Colonic mucosa (tissue), 4 donors: Measurements from ENCODE around the gene TLE7. TPM values are rescaled to one million over a fixed set of nuclear protein-coding genes. Genes with fewer than 3 reads are reported as not detected.

Experiments
- DNase-seq: peaks from one replicate; pipeline ENCODE4 v3.0.0-alpha.2; 2020
- H3K27ac ChIP-seq: fragments of 200-600 bp; one replicate; pipeline ENCODE4 v1.8.0; 2021
- H3K27me3 ChIP-seq: fragments of 200-600 bp; one replicate; pipeline ENCODE4 v1.8.0; 2021
- H3K36me3 ChIP-seq: fragments of 200-600 bp; one replicate; pipeline ENCODE4 v1.8.0; 2021
- H3K4me1 ChIP-seq: fragments of 200-600 bp; one replicate; pipeline ENCODE4 v1.8.0; 2021; ENCODE audit warnings: mild to moderate bottlenecking
- H3K4me3 ChIP-seq: fragments of 200-600 bp; one replicate; pipeline ENCODE4 v1.8.0; 2021
- H3K9ac ChIP-seq, 2 donors: one replicate each; pipeline ENCODE4 v1.7.0; 2013; ENCODE audit warnings: control low read depth in 2 of 2, low read depth in 2 of 2, low read length in 2 of 2
- H3K9me3 ChIP-seq: fragments of 200-600 bp; one replicate; pipeline ENCODE4 v1.8.0; 2021
- CTCF ChIP-seq: fragments of 200-600 bp; IDR thresholded peaks from one replicate; pipeline ENCODE4 v1.8.0; 2022; ENCODE audit warnings: antibody characterized with exemption, mild to moderate bottlenecking
- intact Hi-C: fragments of 100-400 bp; cut with DNase I; formaldehyde crosslinking; loops from one replicate; pipeline ENCODE4 v1.14.1; 2022
- total RNA-seq, 2 donors: library from RNA; stranded (reverse); fragmentation: NEBNext Ultra II Directional in 1 of 2; extraction: Animal tissue kit (Norgen Biotek cat#: 25700) in 1 of 2; gene quantifications; one replicate each; pipeline ENCODE4 v1.2.1, GENCODE V29; 2021
- donor health status: healthy.
- donor health status: DM: no; HTN: no; CAD: no.
- donor health status: DM: no; HTN: no; CAD: no.

TLE7 gene
- total RNA-seq, 2 donors from 2014 or later = not detected

- Histone ChIP-seq H3K4me1 (no peaks in the 10 kb centered on the region), H3K36me3 (no peaks in the 10 kb centered on the region), H3K9me3 (no peaks in the 10 kb centered on the region), H3K4me3 (no peak overlapping the region), H3K27ac (no peak overlapping the region), H3K9ac (no peak overlapping the region), H3K27me3 (peaks cover 2% of the 10 kb centered on the region)
- no peak for DNase-seq
- intact Hi-C loops = no loop called here
- no peak for TF ChIP-seq CTCF
Measured at GRCh38 chr16:71431176-71431575, 10.7 kb downstream of the TLE7 start.

- Histone ChIP-seq H3K27me3 (peaks cover 2% of the 10 kb centered on the region), H3K9ac (no peak overlapping the region), H3K4me3 (no peak overlapping the region), H3K4me1 (no peaks in the 10 kb centered on the region), H3K27ac (no peak overlapping the region), H3K36me3 (no peaks in the 10 kb centered on the region), H3K9me3 (no peaks in the 10 kb centered on the region)
- intact Hi-C loops = no loop called here
- DNase-seq = no peak
- TF ChIP-seq CTCF = no peak
Measured at GRCh38 chr16:71430744-71431143, 11.1 kb downstream of the TLE7 start.

GRCh38 chr16:71429581-71429980 is 12.3 kb downstream of the TLE7 start:
- no peak for TF ChIP-seq CTCF
- Histone ChIP-seq H3K4me3 (no peak overlapping the region), H3K27ac (no peak overlapping the region), H3K9me3 (no peaks in the 10 kb centered on the region), H3K36me3 (no peaks in the 10 kb centered on the region), H3K27me3 (peaks cover 2% of the 10 kb centered on the region), H3K9ac (no peak overlapping the region), H3K4me1 (no peaks in the 10 kb centered on the region)
- no peak for DNase-seq
- intact Hi-C loops = no loop called here

- DNase-seq = no peak
- H3K9me3 ChIP-seq = no peaks in the 10 kb centered on the region
- H3K27me3 ChIP-seq = peaks cover 2% of the 10 kb centered on the region
- no peak overlapping the region for H3K4me3 ChIP-seq
- no peaks in the 10 kb centered on the region for H3K4me1 ChIP-seq
- no peak for TF ChIP-seq CTCF
- intact Hi-C loops = no loop called here
- no peaks in the 10 kb centered on the region for H3K36me3 ChIP-seq
- H3K27ac ChIP-seq = no peak overlapping the region
- H3K9ac ChIP-seq = no peak overlapping the region
Measured at GRCh38 chr16:71428883-71429282, 13.0 kb downstream of the TLE7 start.

- Histone ChIP-seq H3K9me3 (no peaks in the 10 kb centered on the region), H3K4me1 (no peaks in the 10 kb centered on the region), H3K27ac (no peak overlapping the region), H3K27me3 (peaks cover 2% of the 10 kb centered on the region), H3K4me3 (no peak overlapping the region), H3K36me3 (no peaks in the 10 kb centered on the region), H3K9ac (no peak overlapping the region)
- intact Hi-C loops = no loop called here
- no peak for TF ChIP-seq CTCF
- DNase-seq = no peak
Measured at GRCh38 chr16:71428385-71428784, 13.5 kb downstream of the TLE7 start.
